Stimulated activated CD8-positive, alpha-beta memory T cell treated with anti-CD3 and anti-CD28 coated beads, Interleukin-15, amount 100 ng/mL, for 1 hour (primary cell): Measurements from ENCODE around the gene SORCS2.
"Not testable (repeated sequence)": the region's sequence is repeated elsewhere in the genome, so short reads cannot be mapped to it uniquely, and the experiment has no call there.

Experiments
- DNase-seq: peaks from one replicate; pipeline ENCODE4 v3.0.0-alpha.2; 2020; ENCODE audit warnings: low read depth

The SORCS2 gene

DNA sequence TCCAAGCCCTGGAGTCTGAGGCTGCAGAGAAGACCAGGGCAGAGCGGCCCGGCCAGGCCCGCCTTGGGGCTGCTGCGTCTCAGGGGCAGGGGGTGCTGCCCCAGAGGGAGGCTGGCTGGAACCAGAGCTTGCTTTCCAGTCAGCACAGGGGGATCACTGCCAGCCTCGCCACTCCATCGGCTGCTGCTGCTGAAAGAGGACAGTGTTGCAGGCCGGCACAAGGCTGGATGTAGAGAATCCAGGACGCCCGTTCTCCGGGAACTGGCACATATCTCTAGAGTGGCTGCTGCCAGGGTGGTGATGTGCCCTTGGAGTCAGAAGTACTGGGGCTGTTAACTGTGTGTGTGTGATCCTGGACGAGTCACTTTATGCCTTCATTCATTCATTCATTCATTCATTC lies 31.9 kb upstream of the SORCS2 start:
- no peak for DNase-seq

GRCh38 chr4:7160951-7161440 lies 31.3 kb upstream of the SORCS2 start:
- DNase-seq = no peak

GRCh38 chr4:7161721-7162214 lies 30.6 kb upstream of the SORCS2 start:
- DNase-seq = no peak

GRCh38 chr4:7165056-7165873 lies 27.1 kb upstream of the SORCS2 start:
- not testable (repeated sequence) for DNase-seq

DNA sequence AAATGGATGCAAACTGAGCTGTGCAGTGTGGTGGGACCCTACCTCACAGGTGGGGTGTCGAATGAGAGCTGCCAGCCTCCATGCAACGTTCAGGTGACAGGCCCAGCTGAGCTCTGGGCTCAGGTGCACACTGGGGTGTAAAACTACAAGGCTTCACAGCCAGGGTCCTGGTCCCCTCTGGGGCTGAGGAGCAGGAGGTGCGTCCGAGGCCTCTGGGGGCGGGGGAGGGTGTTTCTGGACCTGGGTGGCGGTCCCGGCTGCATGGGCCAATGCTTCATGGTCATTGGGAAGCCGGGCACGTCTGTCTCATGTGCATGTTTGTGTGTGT lies 26.5 kb upstream of the SORCS2 start:
- DNase-seq = no peak

DNA sequence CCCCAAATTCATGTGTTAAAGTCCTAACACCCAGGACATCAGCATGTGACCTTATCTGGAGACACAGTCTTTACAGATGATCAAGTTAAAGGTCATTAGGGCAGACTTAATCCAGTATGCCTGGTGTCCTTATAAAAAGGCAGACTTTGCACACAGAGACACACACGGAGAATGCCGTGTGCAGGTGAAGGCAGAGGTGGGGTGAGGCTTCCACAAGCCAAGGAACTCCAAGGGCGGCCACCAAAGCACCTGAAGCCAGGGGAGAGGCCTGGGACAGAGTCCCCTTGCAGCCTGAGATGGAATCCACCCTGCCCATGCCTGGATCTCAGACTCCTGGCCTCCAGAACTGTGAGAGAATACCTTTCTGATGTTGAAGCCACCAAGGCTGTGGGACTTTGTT lies 26.1 kb upstream of the SORCS2 start:
- no peak for DNase-seq

GRCh38 chr4:7166981-7167700 lies 25.2 kb upstream of the SORCS2 start:
- no peak for DNase-seq

DNA sequence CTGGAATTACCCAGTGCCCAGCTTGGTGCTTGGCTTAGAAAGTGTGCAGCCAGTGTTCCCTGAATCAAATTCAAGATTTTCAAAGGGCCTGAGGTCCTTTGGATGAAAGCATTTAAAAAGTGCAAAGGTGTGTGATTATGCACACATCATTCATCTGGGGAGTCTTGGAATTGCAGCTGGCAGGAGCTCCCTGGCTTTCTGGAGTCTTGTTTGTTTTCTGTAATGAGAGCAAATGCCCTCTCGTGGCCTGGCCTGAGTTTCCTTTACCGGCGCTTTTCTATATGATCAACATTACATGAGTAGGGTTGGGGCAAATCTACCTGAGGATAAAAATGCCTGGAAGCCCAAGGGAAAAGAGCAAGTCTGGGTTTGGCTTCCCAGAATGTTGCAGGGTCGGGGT lies 24.6 kb upstream of the SORCS2 start:
- DNase-seq = no peak

GRCh38 chr4:7168106-7168505 lies 24.2 kb upstream of the SORCS2 start:
- DNase-seq = no peak

DNA sequence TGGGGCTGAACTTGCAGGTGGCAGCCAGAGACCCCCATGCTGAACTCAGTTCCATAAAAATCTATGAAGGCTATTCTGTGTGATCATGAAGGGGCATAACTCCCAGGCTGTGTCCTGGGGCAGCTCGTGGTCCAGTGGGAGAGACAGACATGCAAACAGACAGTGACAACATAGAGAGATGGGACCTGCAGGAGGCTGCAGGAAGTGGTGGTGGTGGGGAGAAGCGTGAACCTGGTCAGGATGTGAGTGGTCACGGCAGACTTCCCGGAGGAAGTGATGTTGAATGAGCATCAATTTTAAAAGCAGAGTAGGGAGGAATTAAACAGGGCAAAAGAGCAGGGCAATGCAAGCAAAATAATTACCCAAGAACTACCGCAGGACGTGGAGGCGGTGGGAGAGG lies 23.2 kb upstream of the SORCS2 start:
- no peak for DNase-seq

DNA sequence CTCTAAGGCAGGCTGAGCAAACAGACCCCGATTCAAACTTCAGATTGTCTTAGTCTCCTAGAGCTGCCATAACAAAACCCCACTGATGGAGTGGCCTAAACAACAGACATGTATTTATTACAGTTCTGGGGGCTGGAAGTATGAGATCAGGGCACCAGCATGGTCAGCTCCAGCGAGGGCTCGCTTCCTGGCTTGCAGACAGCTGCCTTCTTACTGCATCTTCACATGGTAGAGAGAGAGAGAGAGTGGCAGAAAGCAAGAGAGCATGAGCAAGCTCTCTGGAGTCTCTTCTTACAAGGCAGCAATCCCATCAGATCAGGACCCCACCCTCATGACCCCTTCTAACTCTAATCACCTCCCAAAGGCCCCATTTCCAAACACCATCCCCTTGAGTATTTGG lies 22.3 kb upstream of the SORCS2 start:
- DNase-seq = no peak

DNA sequence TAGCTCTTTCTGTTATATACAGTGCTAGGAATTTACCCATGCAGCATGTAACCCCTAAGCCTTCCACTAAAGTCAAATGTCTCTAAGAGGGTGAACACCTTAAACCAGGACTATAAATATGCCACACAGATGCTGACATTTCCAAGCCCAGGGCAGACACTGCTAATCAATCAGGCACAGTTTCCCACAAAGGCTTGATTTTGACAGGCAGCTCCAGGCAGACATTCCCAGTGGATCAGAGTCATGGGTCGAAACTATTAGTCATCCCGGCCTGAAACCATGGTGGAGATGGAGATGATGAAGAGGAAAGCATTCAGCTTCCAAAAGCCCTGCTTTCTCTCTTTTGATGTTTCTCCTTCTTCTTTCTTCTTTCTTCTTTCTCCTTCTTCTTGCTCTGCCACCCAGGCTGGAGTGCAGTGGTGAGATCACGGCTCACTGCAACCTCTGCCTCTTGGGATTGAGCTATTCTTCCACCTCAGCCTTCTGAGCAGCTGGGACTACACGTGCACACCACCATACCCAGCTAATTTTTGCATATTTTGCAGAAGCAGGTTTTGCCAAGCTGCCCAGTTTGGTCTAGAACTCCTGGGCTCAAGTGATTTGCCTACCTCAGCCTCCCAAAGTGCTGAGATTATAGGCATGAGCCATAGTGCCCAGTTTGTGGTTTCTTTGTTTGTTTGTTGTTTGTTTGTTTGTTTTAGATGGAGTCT lies 21.0 kb upstream of the SORCS2 start:
- DNase-seq = no peak

DNA sequence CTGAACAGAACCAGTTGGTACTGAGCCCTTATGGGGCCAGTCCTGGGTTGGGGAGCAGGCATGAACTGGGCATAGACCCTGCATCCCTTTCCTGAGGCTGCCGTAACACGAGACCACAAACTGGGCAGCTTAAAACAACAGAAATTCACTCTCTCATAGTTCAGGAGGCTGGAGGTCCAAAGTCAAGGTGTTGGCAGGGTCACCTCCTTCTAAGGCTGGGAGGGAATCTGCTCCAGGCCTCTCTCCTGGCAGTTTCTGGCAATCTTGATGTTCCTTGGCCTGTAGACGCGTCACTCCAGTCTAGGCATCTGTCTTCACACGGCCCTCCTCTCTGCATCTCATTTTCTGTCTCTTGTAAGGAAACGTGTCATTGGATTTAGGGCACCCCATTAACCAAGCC lies 19.8 kb upstream of the SORCS2 start:
- no peak for DNase-seq

GRCh38 chr4:7172946-7173345 lies 19.4 kb upstream of the SORCS2 start:
- no peak for DNase-seq

DNA sequence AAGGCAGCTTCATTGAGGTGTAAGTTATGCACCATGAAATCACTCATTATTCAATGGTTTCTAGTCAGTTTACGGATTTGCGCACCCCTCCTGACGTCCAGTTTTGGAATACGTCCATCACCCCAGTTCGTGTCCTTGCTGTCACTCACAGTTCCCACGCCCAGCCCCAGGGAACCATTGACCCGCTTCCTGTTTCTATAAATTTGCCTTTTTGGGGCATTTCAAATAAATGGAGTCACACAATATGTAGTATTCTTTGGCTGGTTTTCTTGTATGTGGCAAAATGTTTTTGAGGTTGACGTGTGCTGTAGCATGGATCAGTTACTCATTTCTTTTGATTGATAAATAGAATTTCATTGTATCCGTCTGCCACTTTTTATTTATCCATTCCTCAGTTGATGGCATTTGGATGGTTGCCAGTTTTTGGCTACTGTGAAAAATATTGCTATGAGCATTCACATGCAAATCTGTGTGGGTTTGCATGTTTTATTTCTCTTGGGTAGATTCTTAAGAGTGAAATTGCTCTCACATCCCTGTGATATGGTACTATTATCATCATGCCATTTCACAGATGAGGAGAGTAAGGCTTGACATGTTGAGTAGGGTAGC lies 18.4 kb upstream of the SORCS2 start:
- no peak for DNase-seq

DNA sequence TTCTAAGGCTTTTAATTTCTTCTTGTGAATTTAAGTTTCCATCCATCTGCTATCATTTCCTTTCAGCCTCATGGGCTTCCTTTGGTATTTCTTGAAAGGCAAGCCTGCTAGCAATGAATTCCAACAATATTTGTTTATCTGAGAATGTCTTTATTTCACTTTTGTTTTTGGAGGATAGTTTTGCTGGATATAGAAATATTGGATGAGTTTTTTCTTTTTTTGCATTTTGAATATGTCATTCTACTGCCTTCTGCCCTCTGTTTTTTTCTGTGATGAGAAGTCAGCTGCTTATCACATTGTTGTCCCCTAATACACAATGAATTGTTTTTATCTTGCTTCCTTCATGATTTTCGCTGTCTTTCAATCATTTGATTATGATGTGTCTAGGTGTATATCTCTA lies 13.2 kb upstream of the SORCS2 start:
- no peak for DNase-seq

- DNase-seq = no peak
Observed at GRCh38 chr4:7180938-7181337, 11.4 kb upstream of the SORCS2 start.

GRCh38 chr4:7182616-7183015 lies 9.7 kb upstream of the SORCS2 start:
- DNase-seq = no peak

- no peak for DNase-seq
Observed at GRCh38 chr4:7183161-7183560, 9.2 kb upstream of the SORCS2 start.

DNA sequence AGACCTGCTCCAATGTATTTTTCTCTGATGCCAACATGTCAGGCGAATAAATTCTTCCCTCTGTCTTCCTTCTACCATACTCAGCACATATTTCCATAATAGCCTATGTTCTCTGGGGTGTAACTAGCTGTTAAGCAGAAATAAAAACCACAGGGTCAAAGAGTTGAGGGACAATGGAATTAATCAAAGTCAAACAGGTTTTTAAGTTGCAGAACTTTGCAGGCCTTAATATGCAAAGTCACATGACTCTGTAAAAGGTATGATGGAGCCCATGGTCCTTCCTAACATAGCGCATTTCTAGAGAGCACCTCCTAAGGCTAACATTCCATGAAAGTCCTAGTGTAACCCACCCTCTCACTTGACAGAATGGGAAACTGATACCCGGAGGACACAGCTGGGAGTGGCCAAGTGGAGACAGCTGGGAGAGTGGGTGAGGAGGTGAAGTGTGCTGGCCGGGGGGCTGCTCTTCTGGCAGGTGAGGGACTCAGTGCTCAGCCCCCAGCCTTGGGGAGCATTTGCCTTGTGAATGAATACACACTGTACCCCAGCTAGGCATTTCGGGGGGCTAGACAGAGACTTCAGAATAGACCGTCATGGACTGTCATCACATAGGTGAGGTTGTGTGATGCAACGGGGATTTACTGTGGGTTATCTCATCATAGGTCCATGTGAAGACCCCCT lies 8.4 kb upstream of the SORCS2 start:
- DNase-seq = no peak

DNA sequence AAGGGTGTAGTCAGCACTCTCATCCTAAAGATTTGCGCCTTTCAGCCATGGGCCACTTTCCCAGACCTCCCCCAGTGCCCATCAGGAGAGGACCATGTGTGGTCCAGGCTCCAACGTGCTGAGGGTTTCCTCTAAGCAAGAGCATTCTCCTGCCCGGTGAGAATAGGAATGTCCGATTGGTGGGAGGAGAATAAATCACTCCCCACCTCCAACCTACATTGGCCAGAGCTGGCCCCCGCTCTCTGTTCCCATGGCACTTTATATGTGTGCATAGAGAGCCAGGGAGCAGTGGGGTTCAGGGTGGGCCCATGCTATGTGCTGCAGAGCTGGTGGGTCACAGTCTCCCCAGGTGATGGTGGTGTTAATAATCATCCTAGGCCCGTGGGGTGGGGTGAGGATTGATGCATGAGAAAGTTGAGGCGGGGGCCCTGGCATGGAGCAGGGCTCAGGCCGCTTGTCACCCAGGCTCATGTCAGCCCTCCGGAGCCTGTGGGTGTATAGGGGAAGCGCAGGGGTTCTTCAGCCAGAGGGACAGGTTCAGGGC lies 6.8 kb upstream of the SORCS2 start:
- DNase-seq = no peak

- DNase-seq = no peak
Observed at GRCh38 chr4:7186031-7186430, 6.3 kb upstream of the SORCS2 start.
